ENCODE measurements around the gene BLOC1S5. TPM values are rescaled to one million over a fixed set of nuclear protein-coding genes. Genes with fewer than 3 reads are reported as not detected.

The BLOC1S5 gene
- total and polyA plus RNA-seq, 2 of the 13 experiments (the other 11 are each of a cell fraction or from before 2014, with no cell fraction given): 10.5 to 41.5 TPM

DNA sequence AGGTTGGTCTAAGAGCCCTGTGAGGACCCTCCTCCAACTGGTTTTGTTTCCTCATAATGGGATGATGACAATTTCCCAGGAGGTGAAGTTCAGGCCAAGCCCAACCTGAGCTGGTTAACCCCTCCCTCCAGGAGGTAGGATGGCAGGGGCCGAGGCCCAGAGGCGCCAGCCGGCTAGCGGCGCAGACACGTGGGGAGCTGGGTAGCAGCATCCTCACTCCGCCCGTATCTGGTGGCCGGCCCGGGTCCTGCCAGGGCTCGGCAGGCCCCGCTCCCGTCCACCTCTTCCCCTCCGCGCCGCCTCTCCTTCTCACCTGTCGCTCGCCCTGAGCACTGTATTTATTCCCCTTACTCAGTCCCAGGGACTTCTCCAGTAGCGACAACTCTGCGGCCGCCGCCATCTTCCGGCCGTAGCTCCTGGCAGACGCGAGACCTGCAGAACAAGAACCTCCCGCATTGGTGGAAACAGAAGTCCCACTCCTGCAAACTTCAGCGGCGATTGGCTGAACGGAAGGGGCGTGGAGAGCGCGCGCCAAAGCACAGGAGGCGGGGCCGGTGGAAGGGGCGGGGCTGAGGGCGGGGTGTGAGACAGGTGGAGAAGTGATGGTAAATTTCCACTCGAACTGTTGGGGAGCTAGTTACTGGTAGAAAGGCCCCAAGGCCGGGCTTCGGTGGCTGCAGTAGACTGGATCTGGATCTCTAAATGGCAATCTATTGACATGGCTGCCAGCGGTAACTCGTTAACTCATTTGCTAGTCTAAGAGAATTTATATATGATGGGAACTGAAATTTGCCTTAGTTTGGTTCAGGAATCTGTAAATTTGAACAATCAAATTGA, 38.2 kb upstream of the BLOC1S5 start, which contains the start of gene EEF1E1 (continued):
- TF ChIP-seq ZNF274 (CRISPR knock-in tag; IDR thresholded peaks at IDR 0.05) (peak; percentile 48; the same call in 1 of the 2 replicates), ZBTB20 (CRISPR knock-in tag; IDR thresholded peaks at IDR 0.05; ENCODE audit: borderline replicate concordance, low read depth) (0 out of 2 replicates have a peak, but pooled peaks have one; percentile 51), RFXANK (CRISPR knock-in tag; IDR thresholded peaks at IDR 0.05) (peak; percentile 31; the same call in 1 of the 2 replicates), ZNF451 (CRISPR knock-in tag; IDR thresholded peaks at IDR 0.05) (0 out of 2 replicates have a peak, but pooled peaks have one; percentile 49), ZNF546 (CRISPR knock-in tag; conservative IDR thresholded peaks at IDR 0.05) (0 out of 2 replicates have a peak, but pooled peaks have one; percentile 57), HIVEP1 (CRISPR knock-in tag; IDR thresholded peaks at IDR 0.05) (peak; percentile 76; the same call in 1 of the 2 replicates), NFYB (CRISPR knock-in tag; IDR thresholded peaks at IDR 0.05) (peak; percentile 92), CBFB (CRISPR knock-in tag; IDR thresholded peaks at IDR 0.05) (no peak), ATF7-NPFF (CRISPR knock-in tag; IDR thresholded peaks at IDR 0.05; ENCODE audit: low read depth) (peak; percentile 77; the same call in 1 of the 2 replicates), TEAD3 (CRISPR knock-in tag; optimal IDR thresholded peaks at IDR 0.05; ENCODE audit: borderline replicate concordance) (peak; percentile 47), MXI1 (IDR thresholded peaks at IDR 0.05; ENCODE audit: borderline replicate concordance, low read depth, low read length) (peak; percentile 93), ZNF350 (CRISPR knock-in tag; IDR thresholded peaks at IDR 0.05; ENCODE audit: borderline replicate concordance, low read depth) (peak; percentile 95), PAWR (CRISPR knock-in tag; IDR thresholded peaks at IDR 0.05; ENCODE audit: borderline replicate concordance) (no peak), ZNF441 (CRISPR knock-in tag; IDR thresholded peaks at IDR 0.05; ENCODE audit: borderline replicate concordance) (peak; percentile 66; the same call in 1 of the 2 replicates), HES4 (CRISPR knock-in tag; IDR thresholded peaks at IDR 0.05; ENCODE audit: borderline replicate concordance) (peak; percentile 89; the same call in 1 of the 2 replicates), ZKSCAN8 (CRISPR knock-in tag; IDR thresholded peaks at IDR 0.05; ENCODE audit: borderline replicate concordance) (0 out of 2 replicates have a peak, but pooled peaks have one; percentile 30), ZSCAN21 (CRISPR knock-in tag; IDR thresholded peaks at IDR 0.05; ENCODE audit: borderline replicate concordance) (no peak), REXO4 (CRISPR knock-in tag; IDR thresholded peaks at IDR 0.05; ENCODE audit: borderline replicate concordance) (no peak), KLF11 (CRISPR knock-in tag; IDR thresholded peaks at IDR 0.05) (0 out of 2 replicates have a peak, but pooled peaks have one; percentile 30), SRSF4 (IDR thresholded peaks at IDR 0.05; ENCODE audit: low read depth, low read length, poor library complexity, severe bottlenecking) (no peak), ZBTB1 (CRISPR knock-in tag; IDR thresholded peaks at IDR 0.05; ENCODE audit: borderline replicate concordance) (0 out of 2 replicates have a peak, but pooled peaks have one; percentile 30), ZNF709 (CRISPR knock-in tag; IDR thresholded peaks at IDR 0.05) (peak; percentile 92; the same call in 1 of the 2 replicates), ZNF362 (CRISPR knock-in tag; IDR thresholded peaks at IDR 0.05; ENCODE audit: borderline replicate concordance) (peak; percentile 69)
- TF ChIP-seq, protein P1, sequence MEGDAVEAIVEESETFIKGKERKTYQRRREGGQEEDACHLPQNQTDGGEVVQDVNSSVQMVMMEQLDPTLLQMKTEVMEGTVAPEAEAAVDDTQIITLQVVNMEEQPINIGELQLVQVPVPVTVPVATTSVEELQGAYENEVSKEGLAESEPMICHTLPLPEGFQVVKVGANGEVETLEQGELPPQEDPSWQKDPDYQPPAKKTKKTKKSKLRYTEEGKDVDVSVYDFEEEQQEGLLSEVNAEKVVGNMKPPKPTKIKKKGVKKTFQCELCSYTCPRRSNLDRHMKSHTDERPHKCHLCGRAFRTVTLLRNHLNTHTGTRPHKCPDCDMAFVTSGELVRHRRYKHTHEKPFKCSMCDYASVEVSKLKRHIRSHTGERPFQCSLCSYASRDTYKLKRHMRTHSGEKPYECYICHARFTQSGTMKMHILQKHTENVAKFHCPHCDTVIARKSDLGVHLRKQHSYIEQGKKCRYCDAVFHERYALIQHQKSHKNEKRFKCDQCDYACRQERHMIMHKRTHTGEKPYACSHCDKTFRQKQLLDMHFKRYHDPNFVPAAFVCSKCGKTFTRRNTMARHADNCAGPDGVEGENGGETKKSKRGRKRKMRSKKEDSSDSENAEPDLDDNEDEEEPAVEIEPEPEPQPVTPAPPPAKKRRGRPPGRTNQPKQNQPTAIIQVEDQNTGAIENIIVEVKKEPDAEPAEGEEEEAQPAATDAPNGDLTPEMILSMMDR (CRISPR knock-in tag; IDR thresholded peaks at IDR 0.05): 0 out of 2 replicates have a peak, but pooled peaks have one; percentile 13
- TF ChIP-seq, protein P2, sequence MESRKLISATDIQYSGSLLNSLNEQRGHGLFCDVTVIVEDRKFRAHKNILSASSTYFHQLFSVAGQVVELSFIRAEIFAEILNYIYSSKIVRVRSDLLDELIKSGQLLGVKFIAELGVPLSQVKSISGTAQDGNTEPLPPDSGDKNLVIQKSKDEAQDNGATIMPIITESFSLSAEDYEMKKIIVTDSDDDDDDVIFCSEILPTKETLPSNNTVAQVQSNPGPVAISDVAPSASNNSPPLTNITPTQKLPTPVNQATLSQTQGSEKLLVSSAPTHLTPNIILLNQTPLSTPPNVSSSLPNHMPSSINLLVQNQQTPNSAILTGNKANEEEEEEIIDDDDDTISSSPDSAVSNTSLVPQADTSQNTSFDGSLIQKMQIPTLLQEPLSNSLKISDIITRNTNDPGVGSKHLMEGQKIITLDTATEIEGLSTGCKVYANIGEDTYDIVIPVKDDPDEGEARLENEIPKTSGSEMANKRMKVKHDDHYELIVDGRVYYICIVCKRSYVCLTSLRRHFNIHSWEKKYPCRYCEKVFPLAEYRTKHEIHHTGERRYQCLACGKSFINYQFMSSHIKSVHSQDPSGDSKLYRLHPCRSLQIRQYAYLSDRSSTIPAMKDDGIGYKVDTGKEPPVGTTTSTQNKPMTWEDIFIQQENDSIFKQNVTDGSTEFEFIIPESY (CRISPR knock-in tag; IDR thresholded peaks at IDR 0.05): no peak
